ENCODE data around the gene UBALD1.

DNA sequence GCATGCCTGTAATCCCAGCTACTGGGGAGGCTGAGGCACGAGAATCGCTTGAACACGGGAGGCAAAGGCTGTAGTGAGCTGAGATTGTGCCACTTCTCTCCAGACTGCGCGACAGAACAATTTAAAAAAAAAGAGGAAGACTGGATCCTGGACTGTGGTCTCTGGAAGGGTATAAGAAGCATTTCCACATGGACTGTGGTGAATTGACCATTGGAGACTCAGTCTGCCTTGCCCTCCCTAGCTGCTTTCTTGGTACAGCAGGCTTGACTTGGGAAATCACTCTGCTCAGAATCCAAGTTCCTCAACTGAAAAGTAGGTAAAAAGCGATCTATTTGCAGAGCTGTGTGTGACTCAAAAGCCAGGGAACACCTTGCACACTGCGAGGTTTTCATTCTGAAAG lies 8.9 kb upstream of the UBALD1 start:
- TF ChIP-seq, protein P1, sequence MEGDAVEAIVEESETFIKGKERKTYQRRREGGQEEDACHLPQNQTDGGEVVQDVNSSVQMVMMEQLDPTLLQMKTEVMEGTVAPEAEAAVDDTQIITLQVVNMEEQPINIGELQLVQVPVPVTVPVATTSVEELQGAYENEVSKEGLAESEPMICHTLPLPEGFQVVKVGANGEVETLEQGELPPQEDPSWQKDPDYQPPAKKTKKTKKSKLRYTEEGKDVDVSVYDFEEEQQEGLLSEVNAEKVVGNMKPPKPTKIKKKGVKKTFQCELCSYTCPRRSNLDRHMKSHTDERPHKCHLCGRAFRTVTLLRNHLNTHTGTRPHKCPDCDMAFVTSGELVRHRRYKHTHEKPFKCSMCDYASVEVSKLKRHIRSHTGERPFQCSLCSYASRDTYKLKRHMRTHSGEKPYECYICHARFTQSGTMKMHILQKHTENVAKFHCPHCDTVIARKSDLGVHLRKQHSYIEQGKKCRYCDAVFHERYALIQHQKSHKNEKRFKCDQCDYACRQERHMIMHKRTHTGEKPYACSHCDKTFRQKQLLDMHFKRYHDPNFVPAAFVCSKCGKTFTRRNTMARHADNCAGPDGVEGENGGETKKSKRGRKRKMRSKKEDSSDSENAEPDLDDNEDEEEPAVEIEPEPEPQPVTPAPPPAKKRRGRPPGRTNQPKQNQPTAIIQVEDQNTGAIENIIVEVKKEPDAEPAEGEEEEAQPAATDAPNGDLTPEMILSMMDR (IDR thresholded peaks at IDR 0.05): no peak
- TF ChIP-seq POLR2A (IDR thresholded peaks at IDR 0.05): no peak
